CD1c-positive myeloid dendritic cell (primary cell): ENCODE results near the gene PCBP3.

Source experiments
- DNase-seq: peaks from one replicate; pipeline ENCODE4 v3.0.0-alpha.2; 2016; ENCODE audit errors: extremely low spot score

PCBP3 gene

DNA sequence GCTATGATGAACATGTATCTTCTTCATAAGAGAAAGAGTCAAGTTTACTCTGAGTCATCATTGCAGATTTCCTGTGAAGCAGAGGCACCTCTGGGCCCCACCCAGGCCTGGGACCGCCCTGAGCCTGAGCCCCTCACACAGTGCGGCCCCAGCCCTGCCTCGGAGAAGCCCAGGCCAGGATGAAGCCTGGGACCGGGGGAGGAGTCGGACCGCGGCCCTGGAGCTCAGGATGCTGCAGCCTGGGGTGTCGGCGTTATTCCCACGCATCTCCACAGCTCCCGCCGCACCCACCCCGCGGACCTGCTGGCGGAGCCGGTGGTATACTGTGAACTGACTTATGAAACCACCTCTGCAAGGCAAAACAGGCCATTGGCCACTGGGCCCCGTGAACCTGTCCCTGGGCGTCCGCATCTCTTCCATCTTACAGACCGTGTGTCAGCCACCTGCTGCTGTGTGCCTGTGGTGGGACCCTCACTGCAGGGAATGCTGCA lies 335.7 kb downstream of the PCBP3 start:
- DNase-seq: no peak

DNA sequence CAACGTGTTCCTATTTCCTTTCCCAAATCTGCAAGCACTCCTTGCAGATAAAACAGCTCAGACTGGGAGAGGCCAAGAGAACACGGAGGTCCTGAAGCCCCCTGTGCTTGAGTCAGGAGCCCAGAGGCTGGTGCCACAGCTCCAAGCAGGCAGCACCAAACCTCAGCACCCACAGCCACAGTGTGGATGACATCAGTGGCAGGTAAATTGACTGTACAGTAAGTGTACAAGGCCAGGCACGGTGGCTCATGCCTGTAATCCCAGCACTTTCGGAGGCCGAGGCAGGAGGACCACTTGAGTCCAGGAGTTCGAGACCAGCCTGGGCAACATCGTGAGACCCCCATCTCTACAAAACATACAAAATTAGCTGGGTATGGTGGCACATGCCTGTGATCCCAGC lies 336.1 kb downstream of the PCBP3 start:
- no peak for DNase-seq

DNA sequence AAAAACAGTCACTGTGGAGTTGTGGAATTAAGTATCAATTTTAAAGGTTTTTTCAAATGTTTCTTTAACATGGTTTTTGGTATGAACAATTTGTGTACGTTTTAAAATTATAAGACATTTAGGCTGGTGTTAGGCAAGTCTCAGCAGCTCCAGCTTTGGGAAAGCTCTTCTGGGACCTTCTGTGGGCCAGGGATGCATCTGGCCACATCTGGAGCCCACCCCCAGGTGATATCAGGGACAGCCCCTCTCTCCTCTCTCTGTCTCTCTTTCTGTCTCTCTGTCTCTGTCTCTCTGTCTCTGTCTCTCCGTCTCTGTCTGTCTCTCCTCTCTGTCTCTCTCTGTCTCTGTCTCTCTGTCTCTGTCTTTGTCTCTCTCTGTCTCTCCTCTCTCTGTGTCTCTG lies 336.7 kb downstream of the PCBP3 start:
- DNase-seq: no peak

DNA sequence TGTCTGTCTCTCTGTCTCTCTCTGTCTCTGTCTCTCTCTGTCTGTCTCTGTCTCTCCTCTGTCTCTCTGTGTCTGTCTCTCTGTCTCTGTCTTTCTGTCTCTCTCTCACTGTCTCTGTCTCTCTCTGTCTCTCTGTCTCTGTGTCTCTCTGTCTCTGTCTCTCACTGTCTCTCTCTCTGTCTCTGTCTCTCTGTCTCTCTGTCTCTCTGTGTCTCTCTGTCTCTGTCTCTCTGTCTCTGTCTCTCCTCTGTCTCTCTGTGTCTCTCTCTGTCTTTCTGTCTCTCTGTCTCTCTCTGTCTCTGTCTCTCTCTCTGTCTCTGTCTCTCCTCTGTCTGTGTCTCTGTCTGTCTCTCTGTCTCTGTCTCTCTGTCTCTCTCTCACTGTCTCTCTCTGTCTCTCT lies 337.2 kb downstream of the PCBP3 start:
- DNase-seq: no peak

DNA sequence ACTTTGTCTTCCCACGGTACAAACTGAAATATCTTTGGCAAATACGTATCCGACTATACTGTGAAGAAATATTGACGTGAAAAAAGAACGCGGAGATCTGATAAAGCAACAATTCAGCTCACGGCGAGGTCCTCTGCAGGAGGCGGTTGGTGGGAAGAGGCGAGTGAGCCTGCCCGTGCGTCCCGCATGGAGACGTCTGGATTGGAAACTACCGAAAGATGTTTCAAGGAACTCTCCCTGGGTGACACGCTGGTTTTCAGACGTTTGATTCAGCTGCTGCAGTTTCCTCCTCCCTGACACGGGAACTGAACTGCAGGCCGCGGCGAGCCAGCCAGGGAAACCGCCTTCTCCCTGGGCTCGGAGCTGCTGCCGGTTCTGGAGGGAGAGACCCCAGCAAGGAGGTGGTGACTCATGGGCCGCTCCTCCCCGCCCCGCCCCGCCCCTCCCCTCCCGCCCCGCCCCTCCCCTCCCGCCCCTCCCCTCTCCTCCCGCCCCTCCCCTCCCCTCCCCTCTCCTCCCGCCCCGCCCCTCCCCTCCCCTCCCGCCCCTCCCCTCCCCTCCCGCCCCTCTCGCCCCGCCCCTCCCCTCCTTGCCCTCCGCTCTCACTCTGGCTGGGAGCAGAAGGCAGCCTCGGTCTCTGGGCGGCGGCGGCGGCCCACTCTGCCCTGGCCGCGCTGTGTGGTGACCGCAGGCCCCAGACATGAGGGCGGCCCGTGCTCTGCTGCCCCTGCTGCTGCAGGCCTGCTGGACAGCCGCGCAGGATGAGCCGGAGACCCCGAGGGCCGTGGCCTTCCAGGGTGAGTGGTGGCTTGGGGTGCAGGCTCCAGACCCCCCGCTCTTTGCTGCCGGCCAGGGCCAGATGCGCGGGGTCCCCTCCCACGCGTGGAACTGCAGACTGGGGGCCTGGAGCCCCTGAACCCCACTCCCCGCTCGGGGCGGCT lies 337.9 kb downstream of the PCBP3 start, which contains the start of gene COL6A1:
Gene COL6A1, plus strand, starts transcription at position 620 of the 941 bp plus-strand sequence. Its CDS starts 81 bp downstream, at position 701.
- peak; percentile 70 for DNase-seq

DNA sequence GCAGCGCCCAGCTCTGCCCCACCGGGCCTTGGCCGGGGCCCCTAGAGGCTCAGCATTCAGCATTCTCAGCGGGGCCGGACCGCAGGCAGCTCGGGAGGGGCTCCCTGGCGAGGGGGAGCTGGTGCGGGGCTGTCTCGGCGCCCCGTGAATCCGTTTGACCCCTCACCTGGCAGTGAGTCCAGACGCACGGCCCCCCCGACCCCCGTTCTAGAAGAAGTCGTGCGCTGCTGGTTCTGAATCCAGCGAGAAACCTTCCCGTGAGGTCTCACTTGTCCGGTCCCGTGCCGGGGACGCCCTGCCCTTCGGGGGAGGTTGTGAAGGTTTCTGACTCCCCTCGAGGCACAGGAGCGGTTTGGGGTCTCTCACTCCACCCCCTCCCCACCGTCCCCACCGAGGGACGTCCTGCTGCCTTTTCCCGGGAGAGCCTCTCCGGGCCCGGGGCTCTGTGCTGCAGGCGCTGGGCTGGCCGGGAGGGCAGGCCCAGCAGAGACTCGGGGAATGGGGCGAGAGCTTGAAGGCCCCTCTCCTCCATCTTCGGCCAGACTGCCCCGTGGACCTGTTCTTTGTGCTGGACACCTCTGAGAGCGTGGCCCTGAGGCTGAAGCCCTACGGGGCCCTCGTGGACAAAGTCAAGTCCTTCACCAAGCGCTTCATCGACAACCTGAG lies 338.7 kb downstream of the PCBP3 start:
- no peak for DNase-seq

DNA sequence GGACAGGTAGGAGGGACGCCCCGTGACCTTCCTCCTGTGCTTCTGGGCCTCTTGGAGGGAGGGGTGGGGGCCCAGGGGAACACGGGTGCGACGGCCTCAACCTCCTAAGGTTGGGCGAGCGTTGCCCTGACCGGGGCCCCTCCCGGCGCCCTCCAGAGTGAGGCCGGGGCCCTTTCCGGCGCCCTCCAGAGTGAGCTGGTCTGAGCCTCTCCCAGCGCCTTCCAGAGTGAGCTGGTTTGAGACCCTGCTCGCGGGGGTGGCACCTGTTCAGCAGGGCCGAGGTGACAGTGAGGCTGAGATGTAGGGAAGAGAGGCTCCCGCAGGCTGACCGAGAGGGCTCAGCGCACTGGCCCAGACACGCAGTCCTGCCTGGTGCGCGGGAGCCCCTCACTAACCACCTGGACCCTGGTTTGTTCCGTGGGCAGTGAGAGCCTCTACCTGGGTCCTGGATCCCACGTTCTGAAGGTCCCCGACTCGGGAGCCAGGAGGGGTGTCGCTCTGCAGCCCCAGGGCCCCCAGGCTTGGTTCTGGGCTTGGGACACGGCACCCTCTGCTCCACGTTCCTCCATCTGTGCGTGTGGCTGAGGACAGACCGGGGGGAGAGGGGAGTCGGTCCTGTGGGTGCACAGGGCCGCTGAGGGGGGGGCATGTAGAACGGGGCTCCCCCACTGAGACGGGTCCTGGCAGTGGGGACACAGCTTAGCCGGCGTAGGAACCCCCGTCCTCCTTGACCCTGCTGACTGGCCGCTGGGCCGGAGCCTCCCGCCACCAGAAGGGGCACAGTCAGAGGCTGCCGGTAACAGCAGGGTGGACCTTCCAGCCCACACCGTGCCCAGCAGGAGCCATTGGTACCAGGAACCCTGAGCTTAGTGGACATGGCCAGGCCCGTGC lies 339.5 kb downstream of the PCBP3 start:
- no peak for DNase-seq

DNA sequence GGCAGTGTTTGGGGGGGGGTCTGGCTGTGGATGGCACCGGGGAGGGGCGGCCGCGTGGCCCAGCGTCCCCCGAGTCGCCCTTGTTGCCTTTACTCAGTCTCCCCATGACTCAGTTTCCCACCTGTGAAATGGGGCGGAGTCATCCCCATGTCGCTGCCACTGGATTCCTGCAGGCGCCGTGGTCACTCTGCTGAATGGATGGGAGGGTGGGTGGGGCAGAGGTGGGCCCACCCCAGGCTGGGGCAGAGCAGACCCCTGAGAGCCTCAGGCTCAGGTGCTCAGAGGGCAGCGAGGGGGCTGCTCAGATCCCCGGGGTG lies 340.1 kb downstream of the PCBP3 start:
- DNase-seq: no peak

DNA sequence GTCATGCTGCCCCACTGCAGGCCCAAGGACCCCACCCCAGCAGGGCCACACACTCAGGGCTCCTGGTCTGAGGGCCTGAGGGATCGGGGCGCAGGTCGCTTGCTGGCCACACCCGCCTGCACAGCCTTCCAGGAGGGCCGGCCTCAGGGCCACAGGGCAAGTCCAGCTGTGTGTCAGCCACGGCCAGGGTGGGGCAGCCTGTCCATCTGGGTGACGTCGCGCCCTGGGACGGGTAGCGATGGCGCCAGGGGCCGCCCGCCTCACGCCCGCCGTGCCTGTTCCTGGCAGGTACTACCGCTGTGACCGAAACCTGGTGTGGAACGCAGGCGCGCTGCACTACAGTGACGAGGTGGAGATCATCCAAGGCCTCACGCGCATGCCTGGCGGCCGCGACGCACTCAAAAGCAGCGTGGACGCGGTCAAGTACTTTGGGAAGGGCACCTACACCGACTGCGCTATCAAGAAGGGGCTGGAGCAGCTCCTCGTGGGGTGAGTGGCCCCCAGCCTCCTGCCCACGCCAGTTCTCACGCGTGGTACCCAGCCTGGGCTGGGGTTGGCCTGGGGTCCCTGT lies 340.5 kb downstream of the PCBP3 start:
- DNase-seq: no peak

DNA sequence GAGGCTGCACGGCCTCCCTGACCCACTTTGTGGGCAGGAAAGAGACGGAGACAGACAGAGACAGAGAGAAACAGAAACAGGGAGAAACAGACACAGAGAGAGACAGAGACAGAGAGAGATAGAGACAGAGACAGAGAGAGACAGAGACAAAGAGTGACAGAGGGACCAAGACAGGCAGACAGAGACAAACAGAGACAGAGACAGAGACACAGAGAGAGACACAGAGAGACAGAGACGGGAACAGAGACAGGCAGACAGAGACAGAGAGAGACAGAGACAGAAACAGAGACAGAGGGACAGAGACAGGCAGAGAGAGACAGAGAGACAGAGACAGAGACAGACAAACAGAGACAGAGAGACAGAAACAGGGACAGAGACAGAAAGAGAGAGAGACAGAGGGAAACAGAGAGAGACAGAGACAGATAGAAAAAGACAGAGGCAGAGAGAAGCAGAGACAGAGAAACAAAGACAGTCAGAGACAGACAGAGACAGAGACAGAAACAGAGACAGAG lies 341.1 kb downstream of the PCBP3 start:
- no peak for DNase-seq

DNA sequence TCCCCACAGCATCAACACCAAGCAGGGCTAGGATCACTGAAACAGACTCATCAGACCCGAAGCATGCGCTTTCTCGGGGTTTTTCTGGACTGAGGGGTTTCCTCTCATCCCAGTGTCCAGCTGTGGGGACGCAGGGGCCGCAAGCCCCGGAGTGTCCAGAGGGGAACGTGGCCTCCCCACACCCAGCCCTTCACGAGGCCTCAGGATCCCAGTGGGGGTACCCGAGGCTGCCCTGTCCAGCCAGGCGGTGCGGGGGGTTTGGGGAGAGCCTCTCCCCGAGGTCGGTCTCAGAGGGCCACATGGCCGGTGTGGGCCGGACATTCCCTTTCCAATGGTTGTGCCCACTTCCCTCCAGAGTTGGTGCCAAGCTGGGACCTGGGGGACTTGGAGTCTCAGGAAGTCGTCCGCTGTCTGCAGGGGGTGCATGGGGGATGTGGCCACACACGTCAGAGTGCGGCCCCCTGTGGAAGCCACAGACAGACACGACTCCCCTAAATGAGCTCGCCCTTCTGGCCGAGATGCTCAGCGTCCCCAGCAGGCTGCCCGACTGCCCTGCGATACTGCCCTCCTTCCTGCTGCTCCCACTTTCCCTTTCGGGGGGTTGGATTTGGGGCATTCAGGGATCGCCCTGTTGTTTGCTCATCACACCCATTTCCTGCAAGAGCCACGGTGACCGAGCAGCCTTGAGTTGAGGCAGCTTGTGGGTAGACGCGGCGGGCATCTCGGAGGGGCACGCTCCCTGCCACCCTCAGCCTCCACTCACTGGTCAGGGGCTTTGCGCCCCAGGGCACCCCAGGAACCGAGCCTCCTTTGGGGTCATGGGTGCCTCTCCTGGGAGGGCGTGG lies 342.2 kb downstream of the PCBP3 start:
- DNase-seq: no peak

DNA sequence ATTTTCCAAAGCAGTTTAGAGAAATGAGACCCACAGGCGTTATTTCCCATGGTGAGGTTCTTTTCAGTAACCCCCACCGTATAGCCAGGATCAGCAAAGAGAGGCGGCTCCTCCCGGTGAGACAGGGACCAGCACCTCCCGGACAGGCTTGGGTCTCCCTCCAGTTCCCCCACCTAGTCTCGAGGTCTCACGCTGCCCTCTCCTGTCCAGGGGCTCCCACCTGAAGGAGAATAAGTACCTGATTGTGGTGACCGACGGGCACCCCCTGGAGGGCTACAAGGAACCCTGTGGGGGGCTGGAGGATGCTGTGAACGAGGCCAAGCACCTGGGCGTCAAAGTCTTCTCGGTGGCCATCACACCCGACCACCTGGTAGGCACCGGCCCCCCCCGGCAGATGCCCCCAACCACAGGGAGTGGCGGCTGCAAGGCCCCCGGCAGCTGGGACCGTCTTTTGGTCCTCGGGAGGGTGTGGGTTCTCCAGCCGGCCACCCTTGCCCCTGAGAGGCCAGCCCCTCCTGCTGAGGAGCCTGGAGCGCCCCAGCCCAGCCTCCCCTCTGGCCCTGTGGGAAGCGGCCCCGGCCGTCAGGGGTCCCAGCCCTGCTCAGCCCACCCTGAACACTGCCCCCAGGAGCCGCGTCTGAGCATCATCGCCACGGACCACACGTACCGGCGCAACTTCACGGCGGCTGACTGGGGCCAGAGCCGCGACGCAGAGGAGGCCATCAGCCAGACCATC lies 343.0 kb downstream of the PCBP3 start:
- no peak for DNase-seq

DNA sequence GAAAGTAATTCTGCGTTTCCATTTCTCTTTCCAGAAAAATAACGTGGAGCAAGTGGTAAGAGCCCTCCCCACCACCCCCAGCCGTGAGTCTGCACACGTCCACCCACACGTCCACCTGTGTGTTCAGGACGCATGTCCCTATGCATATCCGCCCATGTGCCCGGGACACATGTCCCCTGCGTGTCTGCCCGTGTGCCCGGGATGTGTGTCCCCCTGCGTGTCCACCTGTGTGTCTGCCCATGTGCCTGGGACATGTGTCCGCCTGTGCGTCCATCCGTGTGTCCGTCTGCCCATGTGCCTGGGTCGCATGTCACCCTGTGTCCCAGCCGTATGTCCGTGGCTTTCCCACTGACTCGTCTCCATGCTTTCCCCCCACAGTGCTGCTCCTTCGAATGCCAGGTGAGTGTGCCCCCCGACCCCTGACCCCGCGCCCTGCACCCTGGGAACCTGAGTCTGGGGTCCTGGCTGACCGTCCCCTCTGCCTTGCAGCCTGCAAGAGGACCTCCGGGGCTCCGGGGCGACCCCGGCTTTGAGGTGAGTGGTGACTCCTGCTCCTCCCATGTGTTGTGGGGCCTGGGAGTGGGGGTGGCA lies 343.7 kb downstream of the PCBP3 start:
- DNase-seq: no peak

DNA sequence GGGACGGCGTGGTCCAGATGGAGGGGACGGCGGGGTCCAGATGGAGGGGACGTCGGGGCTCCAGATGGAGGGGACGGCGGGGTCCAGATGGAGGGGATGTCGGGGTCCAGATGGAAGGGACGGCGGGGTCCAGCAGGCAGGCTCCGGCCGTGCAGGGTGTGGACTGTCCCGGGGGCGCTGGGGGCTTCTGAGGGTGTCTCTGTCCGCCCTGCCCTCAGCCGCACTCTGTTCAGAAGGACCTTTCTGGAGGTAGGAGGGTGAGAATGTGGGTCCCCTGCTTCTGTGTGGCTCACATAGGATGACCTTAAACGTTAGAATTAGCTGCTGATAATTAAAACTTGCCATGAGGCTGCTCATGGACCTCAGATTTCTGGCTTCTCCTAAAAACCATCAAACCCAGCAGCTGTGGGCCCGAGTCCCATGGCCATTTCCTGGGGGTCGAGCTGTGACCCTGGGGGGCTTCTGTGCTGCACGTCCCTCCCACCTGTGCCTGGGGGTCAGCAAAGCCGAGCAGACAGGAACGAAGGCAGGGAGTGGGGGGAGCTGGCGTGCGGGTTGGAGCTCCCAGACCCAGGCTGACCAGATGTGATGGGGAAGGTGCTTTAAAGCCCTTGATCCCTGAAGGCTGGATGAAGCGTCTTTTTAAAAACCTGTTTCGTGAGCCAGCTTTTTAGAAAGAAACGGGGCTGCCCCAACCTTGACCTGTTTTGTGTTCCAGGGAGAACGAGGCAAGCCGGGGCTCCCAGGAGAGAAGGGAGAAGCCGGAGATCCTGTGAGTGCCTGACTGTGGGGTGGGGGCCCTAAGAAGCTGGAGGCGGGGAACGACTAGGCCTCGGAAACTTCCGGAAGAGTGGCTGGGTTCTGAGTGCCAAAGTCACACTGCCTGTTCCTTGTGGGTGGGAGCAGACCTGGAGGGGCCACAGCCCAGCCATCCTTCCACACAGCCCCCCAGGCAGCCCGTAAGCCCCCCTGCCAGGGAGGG lies 345.1 kb downstream of the PCBP3 start:
- DNase-seq: no peak

DNA sequence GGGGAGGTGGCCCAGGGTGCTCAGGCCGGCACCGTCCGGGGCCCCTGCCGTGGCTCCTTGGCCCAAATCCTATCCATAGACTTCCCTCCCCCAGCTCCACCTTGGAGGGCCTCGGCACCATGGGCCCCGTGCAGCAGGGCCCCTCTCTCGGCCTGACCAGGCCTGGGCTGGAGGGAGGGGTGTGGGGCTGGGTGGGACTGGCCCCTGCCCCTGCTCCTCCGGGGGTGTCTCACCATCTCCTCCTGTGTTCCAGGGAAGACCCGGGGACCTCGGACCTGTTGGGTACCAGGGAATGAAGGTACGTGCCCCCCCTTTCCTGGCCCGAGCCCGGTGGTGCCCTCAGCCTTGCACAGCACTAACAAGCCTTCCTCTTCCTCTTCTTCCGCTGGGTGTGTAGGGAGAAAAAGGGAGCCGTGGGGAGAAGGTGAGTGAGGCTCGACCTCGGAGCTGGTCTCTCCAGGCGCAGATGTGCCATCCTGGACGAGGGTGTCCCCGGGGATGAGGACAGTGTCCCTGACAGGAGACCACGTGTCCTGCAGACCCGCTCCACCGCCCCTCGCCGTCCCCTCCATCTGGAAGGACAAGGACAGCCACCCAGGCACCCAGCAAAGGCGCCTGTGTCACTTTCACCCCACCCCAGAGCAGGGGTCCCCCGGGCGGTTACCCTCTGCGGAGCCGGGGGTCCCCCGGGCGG lies 346.0 kb downstream of the PCBP3 start:
- DNase-seq: no peak

DNA sequence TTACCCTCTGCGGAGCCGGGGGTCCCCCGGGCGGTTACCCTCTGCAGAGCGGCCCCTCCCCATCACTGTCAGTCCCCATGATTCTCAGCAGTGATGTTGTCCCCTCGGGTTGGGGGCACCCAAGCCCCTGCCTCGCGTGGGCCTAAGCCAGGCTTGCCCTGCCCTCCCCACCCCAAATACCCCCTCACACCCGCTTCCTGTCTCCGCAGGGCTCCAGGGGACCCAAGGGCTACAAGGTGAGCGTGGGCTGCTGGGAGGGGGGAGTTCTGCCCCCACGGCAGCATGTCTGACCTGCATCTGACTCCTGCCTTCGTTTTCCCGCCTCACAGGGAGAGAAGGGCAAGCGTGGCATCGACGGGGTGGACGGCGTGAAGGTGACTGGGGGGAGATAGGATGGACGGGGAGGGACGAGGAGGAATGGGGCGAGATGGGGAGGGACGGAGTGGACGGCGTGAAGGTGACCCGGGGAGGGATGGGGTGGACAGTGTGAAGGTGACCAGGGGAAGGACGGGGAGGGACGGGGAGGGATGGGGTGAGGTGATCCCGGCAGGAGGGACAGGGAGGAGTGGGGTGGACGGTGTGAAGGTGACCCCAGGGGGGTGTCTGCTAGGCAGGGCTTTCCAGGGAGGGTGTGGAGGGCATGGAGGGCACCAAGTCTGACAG lies 346.7 kb downstream of the PCBP3 start:
- no peak for DNase-seq
